ENCODE measurements around the gene VPS13D.

GRCh38 chr1:12244585-12244984, 14.8 kb downstream of the VPS13D start:
- TF ChIP-seq CTCF (conservative IDR thresholded peaks at IDR 0.05 in 1 of 2, IDR thresholded peaks at IDR 0.05 in 1 of 2; ENCODE audit: extremely low read depth in 1 of 2, insufficient read depth in 1 of 2, low read depth in 1 of 2, low read length in 2 of 2), result no peak
- no peak for TF ChIP-seq EZH2 (IDR thresholded peaks at IDR 0.05; ENCODE audit: borderline replicate concordance, low read length)

Measured in mammary epithelial cell (primary cell).